GM12864 (cell line): ENCODE results near the gene BPIFB1.

ENCODE experiments used
- DNase-seq: peaks from one replicate; pipeline ENCODE4 v3.0.0-alpha.2; 2011; ENCODE audit warnings: low read depth
- H3K4me3 ChIP-seq: 2 replicates; pipeline ENCODE4 v1.5.1; 2011; ENCODE audit warnings: mild to moderate bottlenecking, low read depth, low read length, control low read depth
- TF ChIP-seq, protein P1 (sequence below): IDR thresholded peaks from 2 replicates; pipeline ENCODE4 v1.5.1; 2011; ENCODE audit warnings: low read depth, mild to moderate bottlenecking, moderate library complexity, low read length, control low read depth, inconsistent platforms; ENCODE audit errors: missing control alignments

BPIFB1 gene

DNA sequence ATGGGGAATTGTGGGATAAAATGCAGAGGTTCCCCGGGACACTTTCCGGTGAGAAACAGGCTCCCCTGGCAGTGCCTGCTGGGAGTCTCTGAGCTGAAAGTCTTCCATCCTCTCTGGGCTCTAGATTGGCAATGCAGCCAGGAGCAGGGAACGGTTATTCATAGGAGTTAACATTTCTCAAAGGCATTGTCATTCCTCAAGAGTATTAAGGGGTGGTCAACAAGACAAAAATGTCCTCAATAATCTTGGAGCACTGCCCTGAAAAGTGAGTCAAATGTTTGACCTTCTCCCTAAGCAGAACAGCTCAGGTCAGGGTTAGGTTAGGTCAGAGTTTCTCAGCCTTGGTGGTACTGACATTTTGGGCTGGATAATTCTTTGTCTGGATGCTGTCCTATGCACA is 13.2 kb downstream of the BPIFB1 start:
- DNase-seq: no peak
- H3K4me3 ChIP-seq: no peak overlapping the region
- TF ChIP-seq, protein P1, sequence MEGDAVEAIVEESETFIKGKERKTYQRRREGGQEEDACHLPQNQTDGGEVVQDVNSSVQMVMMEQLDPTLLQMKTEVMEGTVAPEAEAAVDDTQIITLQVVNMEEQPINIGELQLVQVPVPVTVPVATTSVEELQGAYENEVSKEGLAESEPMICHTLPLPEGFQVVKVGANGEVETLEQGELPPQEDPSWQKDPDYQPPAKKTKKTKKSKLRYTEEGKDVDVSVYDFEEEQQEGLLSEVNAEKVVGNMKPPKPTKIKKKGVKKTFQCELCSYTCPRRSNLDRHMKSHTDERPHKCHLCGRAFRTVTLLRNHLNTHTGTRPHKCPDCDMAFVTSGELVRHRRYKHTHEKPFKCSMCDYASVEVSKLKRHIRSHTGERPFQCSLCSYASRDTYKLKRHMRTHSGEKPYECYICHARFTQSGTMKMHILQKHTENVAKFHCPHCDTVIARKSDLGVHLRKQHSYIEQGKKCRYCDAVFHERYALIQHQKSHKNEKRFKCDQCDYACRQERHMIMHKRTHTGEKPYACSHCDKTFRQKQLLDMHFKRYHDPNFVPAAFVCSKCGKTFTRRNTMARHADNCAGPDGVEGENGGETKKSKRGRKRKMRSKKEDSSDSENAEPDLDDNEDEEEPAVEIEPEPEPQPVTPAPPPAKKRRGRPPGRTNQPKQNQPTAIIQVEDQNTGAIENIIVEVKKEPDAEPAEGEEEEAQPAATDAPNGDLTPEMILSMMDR: no peak

DNA sequence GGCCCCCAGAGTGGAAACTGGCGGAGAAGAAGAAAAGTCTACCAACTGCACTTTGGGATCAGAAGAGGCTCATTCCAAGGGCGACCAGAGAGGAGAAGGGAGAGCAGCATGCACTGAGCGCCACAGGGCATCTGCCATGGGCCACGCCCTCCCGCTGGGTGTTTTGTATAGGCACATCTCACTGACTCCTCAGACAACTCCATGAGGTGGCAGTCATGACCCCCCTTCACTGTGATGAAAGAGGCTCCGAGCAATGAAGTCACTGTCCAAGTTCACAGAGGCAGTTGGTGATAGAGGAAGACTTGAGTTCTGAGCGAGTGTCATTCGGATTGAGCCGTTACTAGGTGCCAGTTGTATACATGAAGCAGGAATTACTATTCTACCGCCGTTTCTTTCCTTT is 15.4 kb downstream of the BPIFB1 start:
- TF ChIP-seq, protein P1: no peak
- DNase-seq: no peak
- H3K4me3 ChIP-seq: no peak overlapping the region

DNA sequence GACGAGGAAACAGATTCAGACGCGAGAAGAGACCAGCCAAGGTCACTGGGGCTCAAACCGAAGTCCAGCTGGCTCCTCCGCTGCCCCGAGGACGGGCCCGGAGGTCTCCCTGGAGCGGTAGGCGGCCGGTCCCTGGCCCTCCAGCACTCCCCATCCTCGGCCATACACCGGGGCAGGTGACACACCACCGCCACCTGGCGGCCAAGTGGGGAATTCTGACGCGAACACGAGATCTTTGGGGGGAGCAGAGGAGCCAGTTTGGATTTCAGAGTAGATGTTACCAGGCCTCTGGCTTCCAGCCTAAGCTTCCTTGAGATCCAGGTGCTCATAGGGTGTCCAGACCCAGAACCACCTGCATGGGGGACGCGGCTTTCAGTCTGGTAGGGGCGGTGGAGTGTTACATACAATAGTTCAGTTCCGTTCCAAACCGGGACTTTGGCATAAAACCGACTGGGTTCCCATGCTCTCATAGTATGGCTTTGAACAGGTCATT is 16.1 kb downstream of the BPIFB1 start:
- DNase-seq: no peak
- no peak overlapping the region for H3K4me3 ChIP-seq
- TF ChIP-seq, protein P1: peak; percentile 95

DNA sequence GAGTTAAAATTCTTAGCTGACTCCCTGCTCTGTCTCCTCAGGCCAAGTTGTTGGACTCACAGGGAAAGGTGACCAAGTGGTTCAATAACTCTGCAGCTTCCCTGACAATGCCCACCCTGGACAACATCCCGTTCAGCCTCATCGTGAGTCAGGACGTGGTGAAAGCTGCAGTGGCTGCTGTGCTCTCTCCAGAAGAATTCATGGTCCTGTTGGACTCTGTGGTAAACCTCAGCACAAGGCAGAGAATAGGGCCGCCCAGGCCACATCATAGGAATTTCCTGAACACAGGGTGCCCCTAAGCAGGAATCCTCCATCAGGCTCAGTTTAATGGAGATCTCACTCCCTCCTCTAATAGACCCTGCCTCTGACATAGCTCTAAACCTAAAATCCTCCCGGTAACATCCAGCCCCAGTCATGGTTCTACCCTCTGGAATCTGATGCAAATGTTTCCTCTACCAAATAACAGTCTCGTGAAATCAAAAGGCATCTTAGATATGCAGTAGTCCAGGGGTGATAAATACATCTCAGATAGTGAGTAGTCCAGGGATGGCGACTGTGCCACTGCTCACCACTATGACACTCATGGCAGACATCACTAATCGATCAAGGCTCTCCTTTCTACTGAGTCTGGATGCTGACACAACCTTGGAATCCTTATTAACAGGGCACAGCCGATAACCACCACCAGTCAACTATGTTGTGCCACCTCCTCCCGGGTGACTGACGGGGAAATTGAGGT is 18.3 kb downstream of the BPIFB1 start:
- TF ChIP-seq, protein P1: no peak
- DNase-seq: no peak
- H3K4me3 ChIP-seq: no peak overlapping the region

DNA sequence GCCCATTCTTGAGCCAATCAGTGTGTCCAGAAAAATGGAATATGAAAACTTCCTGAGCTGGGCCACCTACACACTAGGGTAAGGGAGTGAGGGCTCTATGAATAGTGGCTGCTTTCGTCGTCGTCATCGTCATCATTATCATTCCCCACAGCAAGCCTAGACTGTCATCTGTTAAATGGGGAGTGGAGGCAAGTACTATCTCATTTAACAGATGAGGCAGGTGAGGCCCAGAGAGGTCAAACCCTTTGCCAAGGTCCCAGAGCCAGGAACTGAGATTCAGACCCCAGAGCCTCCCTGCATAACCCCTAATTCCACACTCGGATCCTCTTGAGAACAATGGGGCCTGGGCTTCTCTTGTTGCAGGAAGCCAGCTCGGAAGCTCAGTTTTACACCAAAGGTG is 20.6 kb downstream of the BPIFB1 start:
- TF ChIP-seq, protein P1: no peak
- no peak for DNase-seq
- H3K4me3 ChIP-seq: no peak overlapping the region

DNA sequence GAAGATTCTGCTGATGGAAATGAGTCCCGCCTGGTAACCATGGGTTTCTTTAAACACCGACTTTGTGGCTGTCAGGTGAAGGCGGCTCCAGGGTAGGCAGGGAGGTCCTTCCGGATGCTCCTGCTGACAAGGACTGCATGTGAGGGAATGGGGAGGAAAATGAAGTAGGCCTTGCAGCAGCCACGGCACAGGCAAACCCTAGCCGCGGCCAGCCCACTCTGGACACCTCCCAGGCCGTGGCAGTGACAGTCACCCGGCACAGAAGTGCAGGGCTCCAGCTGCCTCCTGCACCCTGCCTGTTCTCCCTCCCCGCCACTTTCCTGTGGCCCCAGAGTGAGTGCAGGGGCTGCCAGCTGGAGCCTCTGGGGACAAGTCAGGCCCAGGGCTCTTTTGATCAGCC is 21.0 kb downstream of the BPIFB1 start:
- TF ChIP-seq, protein P1: no peak
- DNase-seq: no peak

DNA sequence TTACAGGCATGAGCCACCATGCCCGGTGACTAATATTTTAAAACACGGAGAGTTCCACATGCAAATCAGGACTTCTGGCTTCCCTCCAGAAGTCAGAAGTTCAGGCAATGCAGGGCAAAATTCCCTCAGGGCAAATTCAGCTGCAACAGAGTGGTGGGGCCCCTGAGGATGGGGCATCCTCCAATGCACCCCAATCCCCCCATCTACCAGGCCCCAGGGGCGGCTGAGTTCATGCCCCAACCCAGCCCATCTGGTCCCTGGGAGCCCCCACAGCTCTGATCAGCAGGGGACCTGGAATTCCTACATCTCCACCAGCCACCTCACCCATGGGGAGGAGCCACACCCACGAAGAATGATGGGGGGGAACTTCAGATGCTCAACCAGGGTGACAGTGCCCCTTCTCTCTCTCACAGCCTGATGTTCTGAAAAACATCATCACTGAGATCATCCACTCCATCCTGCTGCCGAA is 22.6 kb downstream of the BPIFB1 start:
- H3K4me3 ChIP-seq: no peak overlapping the region
- TF ChIP-seq, protein P1: no peak
- DNase-seq: no peak

More for the DNA sequence above, 21.0 kb downstream of the BPIFB1 start:
- no peak overlapping the region for H3K4me3 ChIP-seq
